Right ventricle myocardium inferior (tissue), 1 donor: ENCODE measurements around the gene EME1. TPM values are rescaled to one million over a fixed set of nuclear protein-coding genes. Genes with fewer than 3 reads are reported as not detected.
"Not testable (repeated sequence)": the region's sequence is repeated elsewhere in the genome, so short reads cannot be mapped to it uniquely, and the experiment has no call there.

Experiments
- ATAC-seq: fragments of 200-7000 bp; cut with Tn5 transposase; one replicate; pipeline ENCODE4 v1.9.1; 2020; ENCODE audit warnings: mild to moderate bottlenecking, moderate library complexity
- DNase-seq: peaks from one replicate; pipeline ENCODE4 v3.0.0; 2021; ENCODE audit errors: missing footprints
- intact Hi-C: fragments of 100-400 bp; cut with DNase I; formaldehyde crosslinking; loops from one replicate; pipeline ENCODE4 v1.11.0; 2022
- long read RNA-seq: library from polyadenylated mRNA; unstranded; transcript quantifications from one replicate; pipeline ENCODE4 v2.0.0, GENCODE V29; 2021
- total RNA-seq: library from RNA; stranded (reverse); fragmentation: NEBNext Ultra II Directional; extraction: Animal tissue kit (Norgen Biotek cat#: 25700); gene quantifications from one replicate; pipeline ENCODE4 v1.2.1, GENCODE V29; 2021
- donor health status: DM: no; HTN: yes; CAD: no; lungs with severe emphysema.

EME1 gene
- 0.60 TPM for total RNA-seq
- long read RNA-seq: 0 reads

GRCh38 chr17:50372758-50373556 is at the start of gene EME1, which contains the start of gene MRPL27:
TSS of gene EME1 (plus strand) at chr17:50373229. CDS start at chr17:50375209, 1,980 bp downstream.
TSS of gene MRPL27 (minus strand) at chr17:50373184. CDS start at chr17:50373170, 14 bp downstream.
- DNase-seq: peak; percentile 93
- peak; percentile 92 for ATAC-seq
- intact Hi-C loops: loop anchor here (2.0 kb wide), 1 partner anchor 24 kb away; the partner anchor contains the start of gene LRRC59

- intact Hi-C loops: no loop called here
- no peak for DNase-seq
- no peak for ATAC-seq
Observed at GRCh38 chr17:50325906-50326305, 47.1 kb upstream of the EME1 start.

GRCh38 chr17:50326831-50327364 is 46.1 kb upstream of the EME1 start:
- intact Hi-C loops: no loop called here
- ATAC-seq (no peak), DNase-seq (no peak)

- DNase-seq (no peak), ATAC-seq (no peak)
- intact Hi-C loops: no loop called here
Observed at GRCh38 chr17:50328363-50329325, 44.4 kb upstream of the EME1 start.

GRCh38 chr17:50329716-50330115 is 43.3 kb upstream of the EME1 start:
- no peak for ATAC-seq
- intact Hi-C loops: no loop called here
- DNase-seq: no peak

- ATAC-seq (no peak), DNase-seq (no peak)
- intact Hi-C loops: no loop called here
Observed at GRCh38 chr17:50330151-50330775, 42.8 kb upstream of the EME1 start.

- DNase-seq: no peak
- ATAC-seq: no peak
- intact Hi-C loops: no loop called here
Observed at GRCh38 chr17:50331085-50331791, 41.8 kb upstream of the EME1 start.

- peak; percentile 57 for ATAC-seq
- intact Hi-C loops: no loop called here
- DNase-seq: no peak
Observed at GRCh38 chr17:50332196-50332595, 40.8 kb upstream of the EME1 start.

GRCh38 chr17:50333291-50334057 is 39.6 kb upstream of the EME1 start:
- intact Hi-C loops, DNase-seq, ATAC-seq: not testable (repeated sequence)

GRCh38 chr17:50337956-50338355 is 35.1 kb upstream of the EME1 start:
- intact Hi-C loops: no loop called here
- DNase-seq (no peak), ATAC-seq (no peak)

- DNase-seq (no peak), ATAC-seq (no peak)
- intact Hi-C loops: no loop called here
Observed at GRCh38 chr17:50338645-50339044, 34.4 kb upstream of the EME1 start.

GRCh38 chr17:50339381-50339780 is 33.6 kb upstream of the EME1 start:
- ATAC-seq (no peak), DNase-seq (no peak)
- intact Hi-C loops: no loop called here

- intact Hi-C loops: no loop called here
- ATAC-seq (no peak), DNase-seq (no peak)
Observed at GRCh38 chr17:50344731-50345365, 28.2 kb upstream of the EME1 start.

- ATAC-seq (peak; percentile 93), DNase-seq (peak; percentile 96)
- intact Hi-C loops: no loop called here
Observed at GRCh38 chr17:50345432-50346312, 27.4 kb upstream of the EME1 start, which contains the start of gene XYLT2. TSS of gene XYLT2 (plus strand) at chr17:50346126. CDS start at chr17:50346141, 15 bp downstream.

- peak; percentile 44 for ATAC-seq
- no peak for DNase-seq
- intact Hi-C loops: no loop called here
Observed at GRCh38 chr17:50346313-50347116, 26.5 kb upstream of the EME1 start.
